Endometrium (tissue), 2 donors: ENCODE data around the gene PCBP2.
"Not testable (repeated sequence)": the region's sequence is repeated elsewhere in the genome, so short reads cannot be mapped to it uniquely, and the experiment has no call there.

Source experiments
- FAIRE-seq: peaks from 2 replicates; lab custom pipeline; 2012; peaks lifted over from hg19 to GRCh38; lab: Jason Lieb, UNC
- donor health status: control.
- donor health status: control.

Gene PCBP2

GRCh38 chr12:53451661-53452158, at the start of gene PCBP2:
Gene PCBP2, plus strand, starts transcription at chr12:53452102. Its CDS starts 2,699 bp downstream, at chr12:53454801.
- FAIRE-seq: peak; percentile 91

GRCh38 chr12:53402351-53402750, 49.6 kb upstream of the PCBP2 start:
- not testable (repeated sequence) for FAIRE-seq

- FAIRE-seq: no peak
Measured at GRCh38 chr12:53402871-53403270, 49.0 kb upstream of the PCBP2 start.

- FAIRE-seq: no peak
Measured at GRCh38 chr12:53410951-53411350, 41.0 kb upstream of the PCBP2 start.

- FAIRE-seq: no peak
Measured at GRCh38 chr12:53413485-53414204, 38.3 kb upstream of the PCBP2 start.

GRCh38 chr12:53414756-53415417, 37.0 kb upstream of the PCBP2 start:
- FAIRE-seq: peak; percentile 51

- not testable (repeated sequence) for FAIRE-seq
Measured at GRCh38 chr12:53415752-53416389, 36.0 kb upstream of the PCBP2 start.

- FAIRE-seq: not testable (repeated sequence)
Measured at GRCh38 chr12:53417291-53417816, 34.5 kb upstream of the PCBP2 start.

- FAIRE-seq: no peak
Measured at GRCh38 chr12:53418221-53418620, 33.7 kb upstream of the PCBP2 start.

- no peak for FAIRE-seq
Measured at GRCh38 chr12:53419756-53420155, 32.1 kb upstream of the PCBP2 start.

GRCh38 chr12:53422247-53422646, 29.7 kb upstream of the PCBP2 start:
- not testable (repeated sequence) for FAIRE-seq

- FAIRE-seq: no peak
Measured at GRCh38 chr12:53423597-53423996, 28.3 kb upstream of the PCBP2 start, which contains the start of gene AMHR2. Gene AMHR2, plus strand, starts transcription at chr12:53423855. Its CDS starts 80 bp downstream, at chr12:53423935.

- no peak for FAIRE-seq
Measured at GRCh38 chr12:53424626-53425514, 27.0 kb upstream of the PCBP2 start.

- no peak for FAIRE-seq
Measured at GRCh38 chr12:53425515-53426150, 26.3 kb upstream of the PCBP2 start.

GRCh38 chr12:53427905-53428594, 23.9 kb upstream of the PCBP2 start:
- no peak for FAIRE-seq

GRCh38 chr12:53428741-53429140, 23.2 kb upstream of the PCBP2 start:
- FAIRE-seq: no peak

GRCh38 chr12:53430116-53430515, 21.8 kb upstream of the PCBP2 start:
- no peak for FAIRE-seq

- FAIRE-seq: no peak
Measured at GRCh38 chr12:53431187-53431586, 20.7 kb upstream of the PCBP2 start.

- not testable (repeated sequence) for FAIRE-seq
Measured at GRCh38 chr12:53435326-53435725, 16.6 kb upstream of the PCBP2 start.

GRCh38 chr12:53439582-53439981, 12.3 kb upstream of the PCBP2 start:
- FAIRE-seq: not testable (repeated sequence)
